Breast epithelium (tissue), 3 donors: ENCODE data around the gene TEC.

ENCODE experiments used
- POLR2A ChIP-seq: fragments of 450-650 bp; IDR thresholded peaks from one replicate; pipeline ENCODE4 v1.6.1; 2016; ENCODE audit warnings: antibody characterized with exemption, mild to moderate bottlenecking, moderate library complexity
- POLR2AphosphoS5 ChIP-seq, 3 donors: sonication (generic); formaldehyde crosslinking; IDR thresholded peaks; one replicate each; pipeline ENCODE4 v1.6.1; 2017; ENCODE audit warnings: antibody characterized with exemption in 3 of 3
- TF ChIP-seq, protein P1 (sequence below), 3 donors: fragments of 450-650 bp; IDR thresholded peaks; one replicate each; pipeline ENCODE4 v1.5.1; 2016 to 2017; ENCODE audit warnings: antibody characterized with exemption in 3 of 3, mild to moderate bottlenecking in 3 of 3, moderate library complexity in 3 of 3

DNA sequence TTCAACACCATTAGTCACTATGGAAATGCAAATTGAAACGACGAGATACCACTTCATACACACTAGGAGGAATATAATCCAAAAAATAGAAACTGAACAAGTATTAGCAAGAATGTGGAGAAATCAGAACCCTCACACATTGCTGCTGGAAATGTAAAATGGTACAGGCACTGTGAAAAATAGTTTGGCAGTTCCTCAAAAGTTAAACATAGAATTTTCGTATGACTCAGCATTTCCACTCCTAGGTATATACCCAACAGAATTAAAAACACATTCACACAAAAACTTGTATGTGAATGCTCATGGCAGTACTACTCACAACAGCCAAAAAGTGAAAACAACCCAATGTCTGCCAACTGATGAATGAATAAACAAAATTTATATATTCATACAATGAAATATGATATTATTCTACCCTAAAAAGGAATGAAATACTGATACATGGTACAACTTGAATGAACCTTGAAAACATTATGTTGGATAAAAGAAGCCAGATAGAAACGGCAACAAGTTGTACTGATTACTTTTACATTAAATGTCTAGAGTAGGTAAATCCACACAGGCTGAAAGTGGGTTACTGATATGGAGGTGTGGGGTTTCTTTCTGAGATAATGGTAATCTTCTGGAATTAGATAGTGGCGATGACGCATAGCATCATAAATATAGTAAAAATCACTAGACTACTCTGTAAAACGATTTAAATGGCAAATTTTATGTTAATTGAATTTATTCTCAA, 22.3 kb downstream of the TEC start:
- TF ChIP-seq, protein P1, sequence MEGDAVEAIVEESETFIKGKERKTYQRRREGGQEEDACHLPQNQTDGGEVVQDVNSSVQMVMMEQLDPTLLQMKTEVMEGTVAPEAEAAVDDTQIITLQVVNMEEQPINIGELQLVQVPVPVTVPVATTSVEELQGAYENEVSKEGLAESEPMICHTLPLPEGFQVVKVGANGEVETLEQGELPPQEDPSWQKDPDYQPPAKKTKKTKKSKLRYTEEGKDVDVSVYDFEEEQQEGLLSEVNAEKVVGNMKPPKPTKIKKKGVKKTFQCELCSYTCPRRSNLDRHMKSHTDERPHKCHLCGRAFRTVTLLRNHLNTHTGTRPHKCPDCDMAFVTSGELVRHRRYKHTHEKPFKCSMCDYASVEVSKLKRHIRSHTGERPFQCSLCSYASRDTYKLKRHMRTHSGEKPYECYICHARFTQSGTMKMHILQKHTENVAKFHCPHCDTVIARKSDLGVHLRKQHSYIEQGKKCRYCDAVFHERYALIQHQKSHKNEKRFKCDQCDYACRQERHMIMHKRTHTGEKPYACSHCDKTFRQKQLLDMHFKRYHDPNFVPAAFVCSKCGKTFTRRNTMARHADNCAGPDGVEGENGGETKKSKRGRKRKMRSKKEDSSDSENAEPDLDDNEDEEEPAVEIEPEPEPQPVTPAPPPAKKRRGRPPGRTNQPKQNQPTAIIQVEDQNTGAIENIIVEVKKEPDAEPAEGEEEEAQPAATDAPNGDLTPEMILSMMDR (IDR thresholded peaks at IDR 0.05) = no peak
- TF ChIP-seq POLR2AphosphoS5 (IDR thresholded peaks at IDR 0.05) (no peak), POLR2A (no peak)
